H1 (cell line): Measurements from ENCODE around the gene FBXL17. TPM values are rescaled to one million over a fixed set of nuclear protein-coding genes. Genes with fewer than 3 reads are reported as not detected.

ENCODE experiments used
- CTCF ChIA-PET: fragments of 300-600 bp; sonication (Branson Sonifier 250); formaldehyde crosslinking; loops from one replicate; lab custom pipeline; 2021; ENCODE audit not compliant: partially characterized antibody; lab: Charles Lee
- POLR2A ChIA-PET: fragments of 300-600 bp; sonication (Branson Sonifier 250); formaldehyde crosslinking; loops from one replicate; lab custom pipeline; 2021; ENCODE audit warnings: inconsistent platforms; ENCODE audit not compliant: partially characterized antibody; lab: Charles Lee
- DNase-seq, 2 experiments: peaks; one replicate each; pipeline versions ENCODE4 v3.0.0 to v3.0.0-alpha.2; 2010 to 2022; ENCODE audit warnings: low spot score in 2 of 2, low read depth in 1 of 2, mixed read lengths in 1 of 2
- FAIRE-seq: peaks from 2 replicates; lab custom pipeline; 2011; peaks lifted over from hg19 to GRCh38; lab: Jason Lieb, UNC
- H2AFZ ChIP-seq: 2 replicates; pipeline ENCODE4 v1.8.1; 2012; ENCODE audit warnings: low read length, inconsistent platforms
- H2AK5ac ChIP-seq: 2 replicates; pipeline ENCODE4 v1.6.1; 2013; ENCODE audit warnings: low read depth, low read length
- H2BK120ac ChIP-seq: replicated peaks from 2 replicates; pipeline ENCODE3; 2013; ENCODE audit warnings: low read depth, low read length, inconsistent platforms
- H2BK12ac ChIP-seq: 2 replicates; pipeline ENCODE4 v1.6.1; 2013; ENCODE audit warnings: low read depth, low read length
- H2BK15ac ChIP-seq: 2 replicates; pipeline ENCODE4 v1.6.1; 2013; ENCODE audit warnings: low read length
- H2BK20ac ChIP-seq: 2 replicates; pipeline ENCODE4 v1.6.1; 2013; ENCODE audit warnings: low read length
- H2BK5ac ChIP-seq: 2 replicates; pipeline ENCODE4 v1.6.1; 2013; ENCODE audit warnings: low read depth, low read length
- H3K14ac ChIP-seq: 2 replicates; pipeline ENCODE4 v1.6.1; 2013; ENCODE audit warnings: inconsistent platforms; ENCODE audit not compliant: insufficient read length
- H3K18ac ChIP-seq: 2 replicates; pipeline ENCODE4 v1.6.1; 2013; ENCODE audit warnings: low read length; ENCODE audit errors: extremely low read depth
- H3K23ac ChIP-seq: 2 replicates; pipeline ENCODE4 v1.6.1; 2013; ENCODE audit warnings: inconsistent platforms; ENCODE audit not compliant: insufficient read length
- H3K23me2 ChIP-seq: 2 replicates; pipeline ENCODE4 v1.6.1; 2013; ENCODE audit warnings: low read depth, low read length
- H3K27ac ChIP-seq: 2 replicates; pipeline ENCODE4 v1.6.1; 2011; ENCODE audit warnings: low read depth, low read length, inconsistent platforms
- H3K27me3 ChIP-seq, 4 experiments: replicated peaks in 1 of 4; 1 replicate in 1 of 4; 2 replicates in 3 of 4; pipeline versions ENCODE4 v1.6.1 to v1.8.1; 2011 to 2013; ENCODE audit warnings: low read length in 3 of 4, mild to moderate bottlenecking in 3 of 4, inconsistent platforms in 2 of 4, mixed read lengths in 2 of 4, moderate library complexity in 1 of 4; ENCODE audit not compliant: control insufficient read depth in 3 of 4, insufficient read depth in 3 of 4; ENCODE audit errors: extremely low read depth in 1 of 4
- H3K36me3 ChIP-seq, 4 experiments: 2 replicates each; pipeline versions ENCODE4 v1.6.1 to v1.8.1; 2011 to 2013; ENCODE audit warnings: mild to moderate bottlenecking in 4 of 4, low read length in 3 of 4, moderate library complexity in 2 of 4, control low read depth in 1 of 4, inconsistent platforms in 1 of 4; ENCODE audit not compliant: insufficient read depth in 4 of 4, control insufficient read depth in 2 of 4
- H3K4ac ChIP-seq: replicated peaks from 2 replicates; pipeline ENCODE3; 2013; ENCODE audit warnings: low read length, low read depth, mixed read lengths, inconsistent platforms; ENCODE audit not compliant: insufficient read length
- H3K4me1 ChIP-seq, 4 experiments: replicated peaks in 1 of 4; 1 replicate in 1 of 4; 2 replicates in 3 of 4; pipeline versions ENCODE4 v1.6.1 to v1.8.1; 2011 to 2013; ENCODE audit warnings: low read length in 3 of 4, inconsistent platforms in 2 of 4, mixed read lengths in 1 of 4; ENCODE audit not compliant: insufficient read depth in 4 of 4, control insufficient read depth in 3 of 4
- H3K4me2 ChIP-seq, 2 experiments: 2 replicates each; pipeline versions ENCODE4 v1.6.1 to v1.8.1; 2011 to 2013; ENCODE audit warnings: low read depth in 2 of 2, low read length in 2 of 2, control low read depth in 1 of 2, inconsistent platforms in 1 of 2, mild to moderate bottlenecking in 1 of 2; ENCODE audit not compliant: insufficient read depth in 1 of 2
- H3K4me3 ChIP-seq, 4 experiments: fragments of 200-600, 300-600 bp in 1 of 4; sonication (generic), shearing (Covaris generic), sonication (Bioruptor Twin) in 1 of 4; 2 replicates each; pipeline versions ENCODE4 v1.5.1 to v1.8.1; 2011 to 2016; ENCODE audit warnings: low read length in 4 of 4, low read depth in 3 of 4, control low read depth in 2 of 4, inconsistent platforms in 2 of 4, mild to moderate bottlenecking in 2 of 4, mixed read lengths in 1 of 4, moderate library complexity in 1 of 4; ENCODE audit not compliant: insufficient read depth in 2 of 4; ENCODE audit errors: extremely low read depth in 1 of 4
- H3K56ac ChIP-seq: replicated peaks from 2 replicates; pipeline ENCODE3; 2013; ENCODE audit warnings: low read depth, mild to moderate bottlenecking, mixed read lengths, low read length, inconsistent platforms; ENCODE audit not compliant: insufficient read length
- H3K79me1 ChIP-seq: 2 replicates; pipeline ENCODE4 v1.6.1; 2013; ENCODE audit warnings: low read depth, low read length, control low read depth
- H3K79me2 ChIP-seq, 2 experiments: 2 replicates each; pipeline versions ENCODE4 v1.6.1 to v1.8.1; 2012 to 2013; ENCODE audit warnings: low read length in 2 of 2, mild to moderate bottlenecking in 2 of 2, inconsistent platforms in 1 of 2; ENCODE audit not compliant: insufficient read depth in 2 of 2, control insufficient read depth in 1 of 2
- H3K9ac ChIP-seq, 4 experiments: replicated peaks in 1 of 4; 1 replicate in 1 of 4; 2 replicates in 3 of 4; pipeline versions ENCODE4 v1.6.1 to v1.8.1; 2011 to 2013; ENCODE audit warnings: low read depth in 3 of 4, low read length in 3 of 4, control low read depth in 2 of 4, mild to moderate bottlenecking in 2 of 4, moderate library complexity in 2 of 4, inconsistent platforms in 1 of 4; ENCODE audit errors: extremely low read depth in 1 of 4
- H3K9me3 ChIP-seq, 2 experiments: 2 replicates each; pipeline versions ENCODE4 v1.6.1 to v1.8.1; 2012 to 2013; ENCODE audit warnings: mild to moderate bottlenecking in 2 of 2, moderate library complexity in 2 of 2, control low read depth in 1 of 2, inconsistent platforms in 1 of 2, low read depth in 1 of 2, low read length in 1 of 2, mixed read lengths in 1 of 2; ENCODE audit not compliant: insufficient read depth in 2 of 2
- H4K20me1 ChIP-seq, 2 experiments: replicated peaks in 1 of 2; 2 replicates each; pipeline versions ENCODE3 to v1.8.1; 2011 to 2013; ENCODE audit warnings: inconsistent platforms in 2 of 2, low read length in 2 of 2, mild to moderate bottlenecking in 1 of 2; ENCODE audit not compliant: insufficient read depth in 2 of 2, control insufficient read depth in 1 of 2
- H4K5ac ChIP-seq: 2 replicates; pipeline ENCODE4 v1.6.1; 2013; ENCODE audit warnings: low read length, low read depth, mixed read lengths, inconsistent platforms; ENCODE audit not compliant: insufficient read length
- H4K8ac ChIP-seq: 2 replicates; pipeline ENCODE4 v1.8.0; 2013; ENCODE audit warnings: mild to moderate bottlenecking, moderate library complexity, low read length, inconsistent platforms; ENCODE audit not compliant: insufficient read depth; ENCODE audit errors: extremely low read depth
- H4K91ac ChIP-seq: replicated peaks from 2 replicates; pipeline ENCODE3; 2013; ENCODE audit warnings: low read length, mixed read lengths, inconsistent platforms; ENCODE audit not compliant: insufficient read length
- BRCA1 ChIP-seq: IDR thresholded peaks from 2 replicates; pipeline ENCODE4 v1.6.1; 2012; ENCODE audit warnings: low read depth, low read length, improper control_type of control experiment
- CBX5 ChIP-seq: fragments of 300-800, 300-1000 bp; sonication (generic); IDR thresholded peaks from 2 replicates; pipeline ENCODE4 v1.7.1; 2016; ENCODE audit warnings: antibody characterized with exemption, low read length, low read depth
- CHD1 ChIP-seq: IDR thresholded peaks from 2 replicates; pipeline ENCODE4 v1.6.1; 2012; ENCODE audit warnings: low read depth, low read length, improper control_type of control experiment
- FOSL1 ChIP-seq: IDR thresholded peaks from 2 replicates; pipeline ENCODE4 v1.6.1; 2011; ENCODE audit warnings: mild to moderate bottlenecking, low read depth, low read length, moderate library complexity; ENCODE audit not compliant: insufficient read depth
- HDAC6 ChIP-seq: IDR thresholded peaks from one replicate; pipeline ENCODE4 v1.7.1; 2012; ENCODE audit warnings: low read depth, mild to moderate bottlenecking, inconsistent platforms, low read length, moderate library complexity
- RAD21 ChIP-seq, 2 experiments: IDR thresholded peaks in 1 of 2; conservative IDR thresholded peaks in 1 of 2; 2 replicates each; pipeline ENCODE4 v1.6.1; 2011; ENCODE audit warnings: low read depth in 2 of 2, low read length in 2 of 2, improper control_type of control experiment in 1 of 2, inconsistent platforms in 1 of 2, mild to moderate bottlenecking in 1 of 2, moderate library complexity in 1 of 2
- SP1 ChIP-seq: IDR thresholded peaks from 2 replicates; pipeline ENCODE4 v1.6.1; 2011; ENCODE audit warnings: low read depth, low read length
- SP4 ChIP-seq: IDR thresholded peaks from 2 replicates; pipeline ENCODE4 v1.6.1; 2012; ENCODE audit warnings: low read length, inconsistent platforms
- WGBS, 2 experiments: shearing (Covaris generic) in 1 of 2; methylation state at CpG; one replicate each; pipeline versions ENCODE4 v1.1.6 to v1.1.7; 2013 to 2015; ENCODE audit warnings: low lambda C conversion rate in 2 of 2, mixed read lengths in 2 of 2, inconsistent platforms in 1 of 2, low coverage in 1 of 2, missing lambda C conversion rate in 1 of 2; ENCODE audit not compliant: insufficient replicate concordance in 2 of 2, insufficient coverage in 1 of 2, insufficient read length in 1 of 2; ENCODE audit errors: extremely low coverage in 1 of 2, missing lambda C conversion rate in 1 of 2; 5-methylcytosine and 5-hydroxymethylcytosine counted together
- polyA plus RNA-seq, 7 experiments: library from polyadenylated mRNA; depleted of rRNA in 3 of 7; stranded (reverse) in 5 of 7; unstranded in 2 of 7; fragments of >200 nt in 5 of 7; fragments of 200-250 nt in 2 of 7; gene quantifications; 1 replicate in 5 of 7; 2 replicates in 1 of 7; 4 replicates in 1 of 7; pipeline versions ENCODE4 v1.2.1 to v1.2.3, GENCODE V29; 2011 to 2013; ENCODE audit warnings: missing spikeins in 2 of 7, mixed read lengths in 2 of 7
- total RNA-seq: library from RNA; stranded (reverse); fragmentation: NEBNext Ultra II Directional; extraction: Animal tissue kit (Norgen Biotek cat#: 25700); gene quantifications from 2 replicates; pipeline ENCODE4 v1.2.1, GENCODE V29; 2021
- TF ChIP-seq, protein P1 (sequence below), 3 experiments: IDR thresholded peaks; 1 replicate in 2 of 3; 2 replicates in 1 of 3; pipeline versions ENCODE4 v1.5.1 to v1.6.1; 2011; ENCODE audit warnings: low read length in 3 of 3, mild to moderate bottlenecking in 3 of 3, inconsistent platforms in 2 of 3, low read depth in 1 of 3, moderate library complexity in 1 of 3; ENCODE audit not compliant: insufficient read depth in 1 of 3; ENCODE audit errors: control extremely low read depth in 1 of 3

Gene FBXL17
- total and polyA plus RNA-seq, 2 of the 8 experiments (the other 6 are each of a cell fraction or from before 2014, with no cell fraction given): 0.35 to 4.3 TPM

- peak overlapping the region; percentile 87; the same call in 1 of the 2 replicates for H2AFZ ChIP-seq
- H3K56ac ChIP-seq: no peak overlapping the region
- FAIRE-seq: no peak
- H3K23me2 ChIP-seq: no peaks in the 10 kb centered on the region
- H3K4ac ChIP-seq: no peak overlapping the region
- no peaks in the 10 kb centered on the region for H4K20me1 ChIP-seq
- H2BK15ac ChIP-seq: no peak overlapping the region
- H2BK20ac ChIP-seq: no peak overlapping the region
- no peak overlapping the region; a peak in 1 of 7 replicates for H3K9ac ChIP-seq
- CTCF ChIA-PET: interaction anchor here (1.0 kb wide), 1 partner anchor 240 kb away, joined by 4 read pairs; no protein-coding TSS in a partner anchor
- H4K5ac ChIP-seq: no peak overlapping the region
- no peak overlapping the region for H2BK5ac ChIP-seq
- H3K79me1 ChIP-seq: no peaks in the 10 kb centered on the region
- no peaks in the 10 kb centered on the region for H3K79me2 ChIP-seq
- H2BK120ac ChIP-seq: no peak overlapping the region
- no peak overlapping the region for H4K8ac ChIP-seq
- no peak overlapping the region for H3K27ac ChIP-seq
- POLR2A ChIA-PET: no interaction called here
- no peak overlapping the region for H3K4me2 ChIP-seq
- no peak overlapping the region for H2AK5ac ChIP-seq
- no peak overlapping the region for H3K23ac ChIP-seq
- H3K14ac ChIP-seq: no peak overlapping the region
- no peak overlapping the region for H4K91ac ChIP-seq
- H3K4me3 ChIP-seq: no peak overlapping the region
- no peaks in the 10 kb centered on the region for H3K27me3 ChIP-seq
- H3K36me3 ChIP-seq: no peaks in the 10 kb centered on the region
- no peaks in the 10 kb centered on the region; a peak in 1 of 7 replicates for H3K4me1 ChIP-seq
- no peaks in the 10 kb centered on the region for H3K9me3 ChIP-seq
- 91% methylated on average over 2 of the region's 2 CpGs; no CpG with 5 or more reads in 1 of the 2 experiments for WGBS, 2 experiments
- H2BK12ac ChIP-seq: no peak overlapping the region
- no peak overlapping the region for H3K18ac ChIP-seq
- DNase-seq: no peak
- no peak for TF ChIP-seq SP4
- TF ChIP-seq HDAC6: no peak
- peak; percentile 34 to 39; a peak in 3 of 4 replicates for TF ChIP-seq RAD21 (IDR thresholded peaks at IDR 0.05 in 1 of 2, conservative IDR thresholded peaks at IDR 0.05 in 1 of 2; ENCODE audit: low read depth in 2 of 2, low read length in 2 of 2)
- TF ChIP-seq, protein P1, sequence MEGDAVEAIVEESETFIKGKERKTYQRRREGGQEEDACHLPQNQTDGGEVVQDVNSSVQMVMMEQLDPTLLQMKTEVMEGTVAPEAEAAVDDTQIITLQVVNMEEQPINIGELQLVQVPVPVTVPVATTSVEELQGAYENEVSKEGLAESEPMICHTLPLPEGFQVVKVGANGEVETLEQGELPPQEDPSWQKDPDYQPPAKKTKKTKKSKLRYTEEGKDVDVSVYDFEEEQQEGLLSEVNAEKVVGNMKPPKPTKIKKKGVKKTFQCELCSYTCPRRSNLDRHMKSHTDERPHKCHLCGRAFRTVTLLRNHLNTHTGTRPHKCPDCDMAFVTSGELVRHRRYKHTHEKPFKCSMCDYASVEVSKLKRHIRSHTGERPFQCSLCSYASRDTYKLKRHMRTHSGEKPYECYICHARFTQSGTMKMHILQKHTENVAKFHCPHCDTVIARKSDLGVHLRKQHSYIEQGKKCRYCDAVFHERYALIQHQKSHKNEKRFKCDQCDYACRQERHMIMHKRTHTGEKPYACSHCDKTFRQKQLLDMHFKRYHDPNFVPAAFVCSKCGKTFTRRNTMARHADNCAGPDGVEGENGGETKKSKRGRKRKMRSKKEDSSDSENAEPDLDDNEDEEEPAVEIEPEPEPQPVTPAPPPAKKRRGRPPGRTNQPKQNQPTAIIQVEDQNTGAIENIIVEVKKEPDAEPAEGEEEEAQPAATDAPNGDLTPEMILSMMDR (IDR thresholded peaks at IDR 0.05; ENCODE audit: control extremely low read depth in 1 of 3, insufficient read depth in 1 of 3, low read depth in 1 of 3, low read length in 3 of 3): peak in 1 of 3 experiments; percentile 3; a peak in 1 of 4 replicates
- no peak for TF ChIP-seq BRCA1
- no peak for TF ChIP-seq SP1
- no peak for TF ChIP-seq FOSL1
- TF ChIP-seq CHD1: no peak
- no peak for TF ChIP-seq CBX5
Measured at GRCh38 chr5:107855171-107855570, 526.7 kb downstream of the FBXL17 start.
